RPMI8226 (cell line): Measurements from ENCODE around the gene AFAP1.

Source experiments
- DNase-seq: peaks from one replicate; pipeline ENCODE4 v3.0.0-alpha.2; 2015

AFAP1 gene

GRCh38 chr4:7801001-7801400 is 138.7 kb downstream of the AFAP1 start:
- DNase-seq = no peak

GRCh38 chr4:7800410-7800809 is 139.3 kb downstream of the AFAP1 start:
- DNase-seq = no peak

GRCh38 chr4:7799736-7800135 is 139.9 kb downstream of the AFAP1 start:
- no peak for DNase-seq

GRCh38 chr4:7799306-7799705 is 140.4 kb downstream of the AFAP1 start:
- DNase-seq = no peak

- DNase-seq = no peak
Observed at GRCh38 chr4:7798178-7798995, 141.3 kb downstream of the AFAP1 start.

GRCh38 chr4:7797330-7797729 is 142.3 kb downstream of the AFAP1 start:
- no peak for DNase-seq

GRCh38 chr4:7795983-7796382 is 143.7 kb downstream of the AFAP1 start:
- DNase-seq = no peak

- no peak for DNase-seq
Observed at GRCh38 chr4:7793186-7793585, 146.5 kb downstream of the AFAP1 start.

- no peak for DNase-seq
Observed at GRCh38 chr4:7792616-7793015, 147.0 kb downstream of the AFAP1 start.

- no peak for DNase-seq
Observed at GRCh38 chr4:7790999-7791398, 148.7 kb downstream of the AFAP1 start.

- no peak for DNase-seq
Observed at GRCh38 chr4:7790023-7790422, 149.6 kb downstream of the AFAP1 start.

GRCh38 chr4:7788694-7789425 is 150.8 kb downstream of the AFAP1 start:
- DNase-seq = no peak

- no peak for DNase-seq
Observed at GRCh38 chr4:7788193-7788592, 151.5 kb downstream of the AFAP1 start.

GRCh38 chr4:7787681-7788141 is 151.9 kb downstream of the AFAP1 start:
- DNase-seq = no peak

GRCh38 chr4:7787067-7787466 is 152.6 kb downstream of the AFAP1 start:
- no peak for DNase-seq

GRCh38 chr4:7786517-7786916 is 153.1 kb downstream of the AFAP1 start:
- no peak for DNase-seq

GRCh38 chr4:7786040-7786439 is 153.6 kb downstream of the AFAP1 start:
- DNase-seq = no peak

- DNase-seq = no peak
Observed at GRCh38 chr4:7785017-7785416, 154.6 kb downstream of the AFAP1 start.

- no peak for DNase-seq
Observed at GRCh38 chr4:7784131-7784870, 155.4 kb downstream of the AFAP1 start.

GRCh38 chr4:7783541-7783940 is 156.1 kb downstream of the AFAP1 start:
- no peak for DNase-seq

GRCh38 chr4:7782783-7783182 is 156.9 kb downstream of the AFAP1 start:
- DNase-seq = no peak

- DNase-seq = no peak
Observed at GRCh38 chr4:7781993-7782392, 157.7 kb downstream of the AFAP1 start.

GRCh38 chr4:7781366-7781765 is 158.3 kb downstream of the AFAP1 start:
- DNase-seq = no peak
